Measurements from ENCODE around the gene CD44.

Gene CD44

DNA sequence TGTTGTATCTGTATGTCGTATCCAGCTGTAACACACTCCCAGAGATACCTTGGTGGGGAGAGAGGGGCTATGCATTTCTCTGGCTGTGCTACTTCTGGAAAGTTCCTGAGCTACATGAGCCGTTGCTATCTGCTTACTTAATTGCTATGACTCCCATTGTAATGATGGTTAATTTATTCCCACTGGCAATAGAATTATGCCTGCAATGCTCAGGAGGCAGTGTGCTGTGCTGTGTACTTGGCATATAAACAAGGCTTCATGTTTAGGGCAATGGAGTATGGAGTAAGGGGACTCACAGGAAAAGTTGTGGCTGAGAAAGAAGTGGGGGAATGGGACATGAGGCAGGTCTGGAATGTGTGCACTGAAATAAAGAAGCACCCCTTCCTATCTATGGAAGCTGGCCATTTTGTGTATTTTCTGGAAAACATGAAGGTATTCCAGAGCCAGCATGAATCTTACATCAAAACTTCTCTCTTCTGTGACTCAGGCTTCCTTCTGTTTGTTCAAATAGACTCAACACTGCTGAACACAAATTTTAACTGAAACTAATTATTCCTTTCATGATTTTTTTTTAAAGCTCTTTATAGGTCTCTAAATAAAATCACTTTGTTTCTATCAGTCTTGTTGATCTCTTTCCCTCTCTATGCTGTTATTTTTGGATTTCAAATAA, 40.6 kb downstream of the CD44 start:
- no peak for DNase-seq

DNA sequence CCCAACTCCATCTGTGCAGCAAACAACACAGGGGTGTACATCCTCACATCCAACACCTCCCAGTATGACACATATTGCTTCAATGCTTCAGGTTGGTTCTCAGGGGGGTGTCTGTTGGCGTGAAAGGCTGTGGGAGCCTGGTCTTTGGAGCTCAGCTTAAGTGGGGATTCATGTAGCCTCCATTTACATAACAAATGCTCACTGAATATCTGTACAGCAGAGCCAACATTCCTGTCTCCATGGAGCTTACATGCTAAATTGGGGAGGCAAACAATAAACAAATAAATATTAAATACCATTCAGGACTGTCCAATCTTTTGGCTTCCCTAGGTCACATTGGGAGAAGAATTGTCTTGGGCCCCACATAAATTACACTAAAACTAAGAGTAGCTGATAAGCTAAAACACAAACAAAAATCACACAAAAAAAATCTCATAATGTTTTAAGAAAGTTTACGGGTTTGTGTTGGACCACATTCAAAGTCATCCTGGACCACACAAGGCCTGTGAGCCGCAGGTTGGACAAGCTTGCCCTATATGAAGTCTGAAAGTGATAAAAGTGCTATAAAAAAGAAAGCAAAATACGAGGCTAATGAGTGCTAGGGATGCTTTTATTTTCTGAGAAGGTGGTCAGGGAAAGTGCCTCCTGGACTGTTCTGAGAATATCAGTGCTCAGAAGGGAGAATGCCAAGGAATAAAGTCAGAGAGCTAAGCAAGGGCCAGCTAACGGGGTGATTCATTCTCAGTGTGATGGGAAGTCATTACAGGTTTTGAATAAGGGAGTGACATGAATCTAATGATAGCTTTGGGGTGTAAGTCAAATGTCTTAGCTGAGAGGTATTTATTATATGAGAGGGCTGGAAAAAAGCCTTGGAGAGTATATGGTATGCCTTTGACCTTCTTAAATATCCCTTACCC, 41.6 kb downstream of the CD44 start:
- no peak for DNase-seq

DNA sequence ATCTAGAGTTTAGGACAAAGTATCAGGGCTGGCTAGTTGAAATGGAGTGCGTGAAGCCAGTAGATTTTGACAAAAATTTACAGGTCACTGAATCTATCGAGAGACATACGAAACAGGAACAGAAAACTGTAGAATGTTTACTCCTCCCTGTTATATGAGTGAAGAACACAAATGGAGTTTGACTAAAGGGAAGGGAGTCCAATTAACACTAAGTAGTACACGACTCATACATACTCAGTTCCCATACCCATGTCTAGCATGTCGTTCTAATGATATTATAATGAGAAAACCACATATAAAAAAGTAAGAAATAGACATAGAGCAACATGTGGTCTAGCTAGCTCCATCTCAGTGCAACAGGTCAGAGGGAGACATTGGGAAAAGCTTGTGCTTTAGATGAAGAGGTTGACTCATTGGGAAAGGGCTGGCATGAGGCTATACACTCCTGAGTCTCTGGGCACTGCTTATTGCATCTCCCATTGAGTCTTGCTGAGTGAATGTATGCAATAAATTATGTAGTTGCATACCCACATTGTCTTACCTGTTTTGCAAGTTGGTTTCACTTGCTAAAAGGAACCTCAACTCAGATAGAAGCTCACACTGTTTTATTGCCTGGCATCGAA, 43.5 kb downstream of the CD44 start:
- no peak for DNase-seq

DNA sequence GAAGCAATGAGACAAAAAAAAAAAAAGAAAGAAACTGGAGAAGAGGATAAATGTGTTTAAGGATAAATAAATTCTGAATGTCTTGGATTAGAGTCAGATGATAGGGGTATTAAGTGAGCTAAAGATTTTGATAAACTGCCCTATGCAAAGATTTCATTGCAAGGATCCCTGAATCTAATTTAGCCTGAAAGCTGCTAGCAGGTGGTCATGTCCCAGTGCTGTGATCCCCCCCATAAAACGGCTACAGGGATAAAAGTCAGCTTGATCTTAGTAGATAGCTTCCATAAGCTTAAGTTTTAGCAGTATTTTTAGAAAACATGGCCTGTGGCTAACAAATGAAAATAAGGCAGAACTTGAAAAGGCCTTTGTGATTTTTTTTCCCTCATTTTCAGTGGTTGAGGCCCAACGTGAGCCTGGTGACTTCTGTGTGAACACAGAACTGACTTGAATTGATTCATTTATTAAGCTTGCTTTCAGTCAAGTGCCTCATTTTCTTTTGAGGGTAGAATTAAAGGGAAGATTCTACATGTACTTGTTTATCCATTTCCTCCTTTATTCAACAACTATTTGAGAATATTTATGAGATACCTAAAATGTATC, 44.5 kb downstream of the CD44 start:
- no peak for DNase-seq

DNA sequence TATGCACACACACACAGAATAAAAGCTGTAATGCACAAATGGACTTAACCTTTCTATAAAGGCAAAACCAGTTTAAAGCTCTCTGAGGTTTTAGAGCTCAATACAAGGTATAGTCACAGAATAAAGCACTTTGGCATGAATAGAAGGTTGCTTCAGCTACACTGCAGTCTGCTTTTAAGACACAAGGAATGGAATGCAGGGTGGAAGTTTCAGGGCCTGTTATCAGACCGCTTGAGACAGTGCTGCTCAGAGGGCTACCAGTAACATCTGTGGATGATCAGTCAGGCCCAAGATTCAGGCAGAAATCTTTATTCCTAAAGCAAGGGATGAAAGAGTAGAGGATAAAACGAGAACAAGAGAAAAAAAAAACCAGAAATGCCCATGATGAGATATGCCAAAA, 46.7 kb downstream of the CD44 start:
- no peak for DNase-seq

DNA sequence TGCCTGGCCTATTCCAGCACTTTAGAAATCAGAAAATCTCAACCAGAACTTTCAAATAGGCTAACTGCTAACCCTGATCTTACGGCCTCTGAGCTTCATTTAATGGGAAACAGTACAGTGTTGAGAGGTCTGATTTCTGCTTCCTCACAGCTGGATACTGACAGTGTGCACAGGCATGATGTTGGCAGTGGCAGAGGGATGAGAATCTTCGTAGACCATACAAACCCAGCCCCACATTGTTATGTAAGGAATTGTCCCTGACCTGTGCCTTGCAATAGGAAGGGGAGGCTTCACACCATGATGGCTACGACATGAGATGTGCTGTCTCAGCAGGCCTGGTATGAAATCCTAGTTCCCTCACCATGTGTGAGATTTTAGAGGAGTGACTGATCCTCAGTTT, 49.0 kb downstream of the CD44 start:
- no peak for DNase-seq

DNA sequence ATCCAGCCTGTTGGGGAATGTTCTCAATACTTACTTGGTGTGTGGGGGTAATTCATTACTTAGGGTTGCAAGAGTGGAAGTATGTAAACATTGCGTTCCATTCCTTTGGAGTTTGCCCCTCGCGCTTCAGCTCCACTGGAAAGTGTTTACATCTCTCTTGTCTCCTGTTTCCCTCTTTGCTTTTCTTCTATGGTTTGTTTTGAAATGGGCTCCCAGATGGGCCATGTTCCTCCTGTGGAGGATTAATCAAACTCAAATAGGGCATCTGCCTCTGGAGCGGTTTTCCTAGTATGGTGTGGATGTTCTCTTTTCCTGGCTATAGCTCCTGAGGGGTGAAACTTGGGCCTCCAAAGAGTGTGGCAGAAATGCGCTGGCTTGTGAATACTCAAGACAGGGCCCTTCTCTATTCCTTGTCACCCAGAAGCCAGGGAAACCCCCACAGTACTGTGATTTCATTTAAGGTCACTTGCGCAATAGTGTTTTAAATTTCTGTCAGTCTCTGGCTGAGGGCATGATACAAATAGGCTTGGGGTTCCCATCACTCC, 51.9 kb downstream of the CD44 start:
- DNase-seq, result no peak

DNA sequence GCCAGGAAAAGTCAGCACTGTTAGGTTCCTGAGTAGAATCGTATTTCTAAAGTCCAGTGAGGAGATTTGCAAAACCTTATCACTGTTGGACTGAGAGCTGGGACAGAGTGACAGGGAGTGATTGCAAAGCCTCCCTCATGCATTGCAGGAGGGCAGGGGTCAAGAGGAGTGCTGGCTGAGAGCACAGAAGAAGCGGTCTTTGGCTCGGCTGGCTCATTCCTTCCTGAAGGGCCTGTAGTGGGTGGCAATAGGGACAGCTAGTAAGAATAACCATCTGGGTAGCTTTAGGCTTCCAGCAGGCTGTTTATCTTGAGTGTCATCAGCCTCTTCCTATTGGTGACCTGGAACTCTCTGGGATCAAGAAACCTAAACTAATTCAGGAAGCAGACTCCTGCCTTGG, 53.4 kb downstream of the CD44 start:
- DNase-seq, result no peak

DNA sequence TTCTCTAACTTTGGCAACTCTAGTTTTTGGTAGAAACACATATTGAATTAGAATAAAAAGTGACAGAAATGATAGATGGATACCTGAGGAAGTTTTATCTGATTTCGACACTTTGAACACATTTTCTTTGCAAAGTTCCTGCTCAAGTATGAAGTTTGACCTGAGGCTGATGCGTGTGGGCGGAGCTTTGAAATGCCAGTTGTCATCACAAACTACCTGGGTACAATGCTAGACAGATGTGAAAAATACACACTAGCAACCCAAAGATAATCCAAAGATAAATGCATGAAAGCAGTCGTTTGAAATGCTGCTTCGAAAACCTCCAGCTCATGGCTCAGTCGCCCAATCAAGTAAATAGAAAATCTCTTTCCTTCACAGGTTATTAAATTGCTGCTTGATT, 54.8 kb downstream of the CD44 start:
- no peak for DNase-seq

DNA sequence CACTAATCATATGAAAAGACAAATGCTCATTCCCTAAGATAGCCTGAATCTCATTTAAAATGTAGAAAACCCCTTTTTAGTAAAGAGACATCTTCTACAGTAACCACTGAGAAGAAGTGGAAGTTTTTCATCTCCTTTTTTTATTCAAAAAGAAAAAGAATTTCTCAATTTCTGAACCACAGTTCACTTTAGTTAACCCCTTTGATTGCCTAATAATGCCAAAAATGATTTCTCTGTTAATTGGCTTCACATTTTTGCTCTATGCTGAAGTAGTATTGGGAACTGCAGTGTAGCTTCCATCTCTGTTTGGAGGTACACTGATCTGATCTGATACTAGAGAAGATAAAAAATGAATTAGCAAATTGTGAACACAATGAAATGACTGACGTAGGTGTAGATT, 58.3 kb downstream of the CD44 start:
- no peak for DNase-seq

DNA sequence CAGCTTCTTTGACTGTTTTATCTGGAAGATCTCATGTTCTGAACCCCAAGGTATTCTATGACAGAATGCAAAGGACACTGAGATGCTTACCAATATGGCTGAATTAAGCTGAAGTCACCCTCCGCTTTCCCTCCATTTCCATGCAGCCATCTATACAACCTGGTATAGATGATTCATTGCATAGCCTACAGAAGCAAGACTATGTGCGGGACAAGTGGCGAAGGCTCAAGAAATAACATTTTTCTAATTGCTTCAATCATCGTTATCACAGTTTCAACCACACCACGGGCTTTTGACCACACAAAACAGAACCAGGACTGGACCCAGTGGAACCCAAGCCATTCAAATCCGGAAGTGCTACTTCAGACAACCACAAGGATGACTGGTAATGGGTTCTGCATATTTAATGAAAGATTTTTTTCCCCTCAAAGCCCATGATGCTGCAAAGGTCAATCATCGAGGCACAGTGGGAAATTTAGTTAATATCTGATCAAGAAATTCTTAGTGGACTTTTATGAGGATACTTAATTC, 61.9 kb downstream of the CD44 start:
- DNase-seq, result no peak

DNA sequence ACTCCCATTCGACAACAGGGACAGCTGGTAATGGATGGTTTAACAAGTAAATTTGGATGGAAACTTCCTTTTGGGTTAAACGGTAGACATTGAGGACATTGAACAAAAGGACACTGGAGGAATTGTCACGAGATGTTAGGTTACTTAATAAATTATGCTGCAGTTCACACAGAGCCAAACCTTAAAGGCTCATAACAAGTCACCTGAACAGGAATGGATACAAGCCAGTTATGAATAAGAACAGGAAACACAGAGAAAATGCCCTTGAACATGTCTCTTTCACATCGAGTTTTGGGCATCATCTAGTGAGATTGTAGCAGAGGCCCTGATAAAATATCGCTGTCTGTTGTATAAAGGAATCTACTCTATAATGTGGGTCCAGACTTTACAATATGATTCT, 65.6 kb downstream of the CD44 start:
- DNase-seq, result no peak

DNA sequence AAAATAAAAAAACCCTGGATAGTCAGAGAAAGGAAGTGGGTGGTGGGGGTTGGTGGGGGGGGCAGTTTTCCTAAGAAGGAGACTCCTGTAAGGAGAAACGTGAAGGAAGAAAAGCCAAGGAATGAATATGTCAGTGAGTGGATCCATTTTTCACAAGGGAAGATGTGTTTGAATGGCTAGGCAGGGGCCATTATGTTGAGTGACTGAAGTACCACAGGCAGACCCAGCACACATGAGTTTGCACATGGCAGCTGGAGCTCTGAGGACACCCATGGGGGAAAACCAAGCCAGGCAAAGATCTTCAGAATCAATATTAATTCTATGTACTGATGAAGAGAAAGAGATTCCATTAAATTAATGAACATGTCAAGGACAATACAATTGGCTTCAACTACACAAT, 67.6 kb downstream of the CD44 start:
- no peak for DNase-seq

DNA sequence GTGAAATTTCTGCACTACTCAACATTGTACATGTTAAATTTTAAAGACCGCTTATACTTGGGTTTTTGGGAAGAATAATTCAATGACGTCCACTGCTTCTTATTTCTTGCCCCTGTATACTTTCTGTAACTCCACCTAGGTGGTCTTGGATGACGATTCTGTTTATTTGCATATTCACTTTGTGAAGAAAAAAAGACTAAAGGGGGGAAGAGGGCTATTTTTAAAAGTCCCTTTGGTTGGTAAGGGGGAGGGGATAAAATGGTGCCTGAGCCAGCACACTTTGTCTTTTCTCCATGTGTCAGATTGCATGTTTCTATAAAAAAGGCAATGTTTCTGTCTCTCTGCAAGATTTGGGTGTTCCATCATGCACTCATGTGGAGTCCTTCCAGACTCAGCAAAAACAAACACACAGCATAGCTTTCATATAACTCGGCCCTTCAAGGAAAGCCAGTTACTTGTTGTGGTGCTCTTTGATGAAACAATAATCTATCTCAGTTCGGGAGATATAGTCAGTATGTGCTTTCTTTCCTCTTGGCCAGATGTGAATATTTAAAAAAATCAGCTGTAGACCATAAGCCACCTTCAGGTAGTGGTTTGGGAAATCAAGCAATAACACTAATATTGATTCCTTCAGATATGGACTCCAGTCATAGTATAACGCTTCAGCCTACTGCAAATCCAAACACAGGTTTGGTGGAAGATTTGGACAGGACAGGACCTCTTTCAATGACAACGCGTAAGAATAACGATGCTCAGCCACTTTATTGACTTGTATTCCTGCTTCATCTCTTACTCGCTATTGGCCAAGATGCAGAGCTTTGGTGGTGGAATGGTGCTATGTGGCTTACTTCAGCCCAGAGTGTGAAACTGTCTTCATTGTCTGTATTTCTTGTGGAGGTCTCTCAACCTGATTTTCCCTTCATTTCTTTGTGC, 68.8 kb downstream of the CD44 start:
- no peak for DNase-seq

DNA sequence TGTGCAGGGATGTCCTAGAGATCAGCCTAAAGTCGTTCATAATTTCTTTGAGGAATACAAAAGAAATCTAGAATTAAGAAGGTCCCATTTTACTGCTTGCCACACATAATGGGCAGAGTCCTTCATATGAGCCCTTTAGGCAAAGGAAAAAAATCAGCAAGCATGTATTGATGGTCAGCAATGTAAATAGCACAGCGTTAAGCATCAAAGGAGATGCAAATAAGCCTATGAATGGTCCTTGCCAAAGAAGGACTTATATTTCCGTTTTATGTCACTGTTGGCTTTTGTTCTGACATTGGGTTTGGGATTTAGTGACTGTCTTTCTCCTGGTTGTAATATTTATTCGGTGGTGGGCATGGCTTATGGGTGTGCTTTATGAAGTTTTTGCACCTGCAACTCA, 69.8 kb downstream of the CD44 start:
- DNase-seq, result no peak

DNA sequence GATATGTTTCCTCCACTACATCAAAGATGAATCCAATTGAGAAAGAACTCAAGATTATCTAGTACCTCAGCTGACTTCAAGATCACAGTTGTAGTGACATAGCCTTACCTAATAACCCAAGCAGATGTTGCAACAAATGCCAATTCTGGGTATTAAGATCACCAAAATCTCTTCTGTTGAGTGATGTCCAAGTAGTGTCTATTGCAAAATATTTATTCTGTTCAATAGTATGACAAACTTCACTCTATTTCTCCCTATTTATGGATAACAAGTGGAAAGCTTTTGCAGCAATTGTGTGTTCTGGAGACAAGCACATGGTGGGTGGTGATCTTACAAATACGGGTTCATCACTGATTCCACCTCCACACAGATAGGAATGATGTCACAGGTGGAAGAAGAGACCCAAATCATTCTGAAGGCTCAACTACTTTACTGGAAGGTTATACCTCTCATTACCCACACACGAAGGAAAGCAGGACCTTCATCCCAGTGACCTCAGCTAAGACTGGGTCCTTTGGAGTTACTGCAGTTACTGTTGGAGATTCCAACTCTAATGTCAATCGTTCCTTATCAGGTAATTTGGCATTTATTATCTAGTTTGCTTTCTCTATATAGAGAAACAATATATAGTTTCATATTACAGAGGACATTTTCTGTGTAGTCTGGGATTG, 72.0 kb downstream of the CD44 start:
- DNase-seq, result no peak

DNA sequence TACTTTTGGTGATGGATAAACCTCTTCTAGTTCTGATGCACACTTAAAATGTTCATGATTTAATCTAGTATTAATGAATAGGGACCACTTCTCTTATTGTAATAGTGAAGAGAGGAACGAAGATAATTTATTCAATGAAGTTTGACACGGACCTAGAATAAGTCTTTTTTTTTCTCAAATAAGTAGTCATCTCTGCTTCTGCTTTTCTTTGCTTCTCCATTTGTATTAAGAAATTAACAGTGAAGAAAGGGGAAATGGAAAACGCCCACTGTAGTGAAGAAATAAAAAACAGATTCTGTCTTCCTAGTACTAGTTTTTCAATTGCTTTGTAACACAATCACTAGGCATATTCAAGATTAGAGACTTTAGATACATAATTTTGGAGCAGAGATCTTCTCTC, 73.0 kb downstream of the CD44 start:
- DNase-seq, result no peak

DNA sequence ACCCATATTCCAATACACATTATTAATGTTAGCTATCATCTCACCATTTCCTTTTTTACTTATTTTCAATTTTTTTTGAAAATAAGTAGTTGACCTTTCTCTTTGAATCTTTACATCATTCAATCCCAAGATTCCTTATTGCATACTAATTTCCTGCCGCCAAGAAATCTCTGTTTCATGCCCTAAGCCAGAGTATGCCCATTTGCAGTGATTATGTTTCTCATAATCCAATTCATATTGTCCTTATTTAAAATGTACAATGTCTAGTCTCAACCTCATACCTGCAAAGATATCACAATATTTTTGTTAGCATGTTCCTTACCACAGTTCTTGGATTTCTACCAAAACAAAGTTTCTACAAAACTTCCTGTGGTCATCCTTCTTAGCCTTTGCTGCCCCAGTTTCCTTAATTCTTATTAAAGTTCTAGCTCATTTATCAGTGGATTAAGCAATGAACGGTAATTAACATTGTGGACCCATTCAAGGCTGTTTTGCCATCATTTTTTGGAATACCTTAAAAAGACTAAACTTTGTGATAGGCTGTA, 75.3 kb downstream of the CD44 start:
- DNase-seq, result no peak

DNA sequence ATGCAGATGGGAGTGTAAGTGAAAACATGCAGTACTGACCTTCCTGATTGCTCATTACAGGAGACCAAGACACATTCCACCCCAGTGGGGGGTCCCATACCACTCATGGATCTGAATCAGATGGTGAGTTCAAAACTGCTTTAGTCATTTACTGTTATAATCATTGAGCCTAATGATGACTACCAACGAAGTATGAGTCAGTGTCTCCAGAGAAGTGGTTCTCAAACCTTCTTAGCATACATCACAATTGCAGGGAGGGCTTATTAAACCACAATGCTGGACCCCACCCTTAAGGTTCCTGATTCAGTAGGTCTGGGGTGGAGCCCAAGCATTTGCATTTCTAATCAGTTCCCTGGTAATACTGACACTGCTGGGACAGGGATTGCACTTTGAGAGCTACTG, 75.8 kb downstream of the CD44 start:
- DNase-seq, result no peak

DNA sequence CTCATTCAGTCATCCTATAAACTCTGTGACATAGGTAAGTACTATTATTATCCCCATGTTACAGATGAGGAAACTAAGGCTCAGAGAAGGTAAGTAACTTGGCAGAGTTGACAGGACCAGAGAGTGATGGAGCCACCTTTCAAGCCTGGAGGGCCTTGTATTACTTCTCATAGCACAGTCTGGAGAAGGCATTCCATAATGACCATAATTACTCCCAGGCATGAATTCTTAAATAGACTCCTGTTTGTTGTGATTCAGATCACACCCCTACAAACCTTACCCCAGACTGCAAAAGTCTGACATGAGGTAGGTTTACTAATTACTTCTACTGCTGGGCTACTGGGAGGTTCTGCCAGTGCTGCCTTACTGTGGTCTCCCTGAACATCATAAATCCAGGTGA, 77.0 kb downstream of the CD44 start:
- no peak for DNase-seq
